Transverse colon (tissue), 4 donors: ENCODE results near the gene TMEM208.

ENCODE experiments used
- EP300 ChIP-seq: sonication (generic); formaldehyde crosslinking; IDR thresholded peaks from one replicate; pipeline ENCODE4 v1.6.1; 2017; ENCODE audit warnings: antibody characterized with exemption, low read depth
- POLR2A ChIP-seq: fragments of 450-650 bp; IDR thresholded peaks from one replicate; pipeline ENCODE4 v1.6.1; 2016; ENCODE audit warnings: antibody characterized with exemption, mild to moderate bottlenecking, moderate library complexity
- POLR2AphosphoS5 ChIP-seq, 3 donors: sonication (generic); formaldehyde crosslinking; IDR thresholded peaks; one replicate each; pipeline ENCODE4 v1.6.1; 2016; ENCODE audit warnings: antibody characterized with exemption in 3 of 3
- TF ChIP-seq, protein P1 (sequence below), 5 experiments: fragments of 200-600 bp in 3 of 5; fragments of 450-650 bp in 2 of 5; sonication (generic) in 3 of 5; IDR thresholded peaks; 1 replicate in 2 of 5; 2 replicates in 3 of 5; pipeline ENCODE4 v1.5.1; 2016 to 2017; ENCODE audit warnings: antibody characterized with exemption in 5 of 5, inconsistent platforms in 3 of 5, mild to moderate bottlenecking in 2 of 5, moderate library complexity in 1 of 5

DNA sequence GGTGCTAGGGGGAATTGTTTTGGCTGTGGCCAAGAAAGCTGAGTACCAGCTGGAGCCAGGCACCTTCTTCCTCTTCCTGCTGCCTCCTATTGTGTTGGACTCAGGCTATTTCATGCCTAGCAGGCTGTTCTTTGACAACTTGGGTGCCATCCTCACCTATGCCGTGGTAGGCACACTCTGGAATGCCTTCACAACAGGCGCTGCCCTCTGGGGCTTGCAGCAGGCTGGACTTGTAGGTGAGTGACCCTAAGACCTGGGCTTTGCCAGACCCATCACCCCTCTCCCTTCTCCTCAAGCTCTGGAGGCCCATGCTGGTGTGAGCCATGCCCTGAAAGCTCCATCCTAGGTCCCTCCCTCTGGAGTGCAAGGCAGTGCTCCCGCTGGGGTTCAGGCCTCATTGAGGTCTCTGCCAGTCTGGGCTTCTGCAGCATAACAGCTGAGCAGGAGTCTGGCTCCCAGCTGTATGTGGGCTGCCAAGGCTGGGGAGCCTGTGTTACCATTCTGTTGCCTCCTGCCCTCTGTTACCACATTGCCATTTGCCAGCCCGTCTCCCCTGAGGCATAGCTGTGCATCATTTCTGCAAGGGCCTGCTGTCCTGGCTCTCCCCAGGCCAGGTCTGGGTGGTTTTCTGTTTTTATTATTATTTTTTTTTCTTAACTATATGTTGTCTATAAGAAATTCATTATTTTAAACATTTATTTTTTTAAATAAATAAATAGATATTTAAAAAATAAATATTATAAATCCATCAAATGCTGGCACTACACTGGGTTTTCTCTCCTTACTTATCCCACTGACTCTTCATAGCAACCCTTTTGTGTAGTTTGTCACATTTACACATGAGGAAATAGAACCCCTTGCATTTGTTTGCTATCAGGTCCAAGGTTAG is 25.9 kb downstream of the TMEM208 start:
- TF ChIP-seq, protein P1, sequence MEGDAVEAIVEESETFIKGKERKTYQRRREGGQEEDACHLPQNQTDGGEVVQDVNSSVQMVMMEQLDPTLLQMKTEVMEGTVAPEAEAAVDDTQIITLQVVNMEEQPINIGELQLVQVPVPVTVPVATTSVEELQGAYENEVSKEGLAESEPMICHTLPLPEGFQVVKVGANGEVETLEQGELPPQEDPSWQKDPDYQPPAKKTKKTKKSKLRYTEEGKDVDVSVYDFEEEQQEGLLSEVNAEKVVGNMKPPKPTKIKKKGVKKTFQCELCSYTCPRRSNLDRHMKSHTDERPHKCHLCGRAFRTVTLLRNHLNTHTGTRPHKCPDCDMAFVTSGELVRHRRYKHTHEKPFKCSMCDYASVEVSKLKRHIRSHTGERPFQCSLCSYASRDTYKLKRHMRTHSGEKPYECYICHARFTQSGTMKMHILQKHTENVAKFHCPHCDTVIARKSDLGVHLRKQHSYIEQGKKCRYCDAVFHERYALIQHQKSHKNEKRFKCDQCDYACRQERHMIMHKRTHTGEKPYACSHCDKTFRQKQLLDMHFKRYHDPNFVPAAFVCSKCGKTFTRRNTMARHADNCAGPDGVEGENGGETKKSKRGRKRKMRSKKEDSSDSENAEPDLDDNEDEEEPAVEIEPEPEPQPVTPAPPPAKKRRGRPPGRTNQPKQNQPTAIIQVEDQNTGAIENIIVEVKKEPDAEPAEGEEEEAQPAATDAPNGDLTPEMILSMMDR (IDR thresholded peaks at IDR 0.05) = no peak
- no peak for TF ChIP-seq POLR2AphosphoS5 (IDR thresholded peaks at IDR 0.05)
- no peak for TF ChIP-seq POLR2A
- no peak for TF ChIP-seq EP300
